Endothelial cell (in vitro differentiated cells): ENCODE results near the gene AMY2A. TPM values are rescaled to one million over a fixed set of nuclear protein-coding genes. Genes with fewer than 3 reads are reported as not detected.
"Not testable (repeated sequence)": the region's sequence is repeated elsewhere in the genome, so short reads cannot be mapped to it uniquely, and the experiment has no call there.

Source experiments
- DNase-seq: peaks from one replicate; pipeline ENCODE4 v3.0.0; 2021; ENCODE audit warnings: low spot score
- H3K27ac Mint-ChIP-seq: one replicate; pipeline ENCODE4 v1.8.0; 2021; ENCODE audit warnings: mixed read lengths, inconsistent platforms; ENCODE audit not compliant: unreplicated experiment
- H3K27me3 Mint-ChIP-seq: one replicate; pipeline ENCODE4 v1.8.0; 2021; ENCODE audit warnings: mild to moderate bottlenecking, moderate library complexity, mixed read lengths, inconsistent platforms; ENCODE audit not compliant: unreplicated experiment
- H3K36me3 Mint-ChIP-seq: one replicate; pipeline ENCODE4 v1.8.0; 2021; ENCODE audit warnings: mild to moderate bottlenecking, low read depth, mixed read lengths, inconsistent platforms; ENCODE audit not compliant: unreplicated experiment
- H3K4me1 Mint-ChIP-seq: one replicate; pipeline ENCODE4 v1.8.0; 2021; ENCODE audit warnings: mild to moderate bottlenecking, mixed read lengths, inconsistent platforms; ENCODE audit not compliant: unreplicated experiment
- H3K4me3 Mint-ChIP-seq: one replicate; pipeline ENCODE4 v1.8.0; 2021; ENCODE audit warnings: mild to moderate bottlenecking, mixed read lengths, inconsistent platforms; ENCODE audit not compliant: unreplicated experiment
- H3K9me3 Mint-ChIP-seq: one replicate; pipeline ENCODE4 v1.8.0; 2021; ENCODE audit warnings: mixed read lengths, inconsistent platforms; ENCODE audit not compliant: unreplicated experiment
- long read RNA-seq: library from polyadenylated mRNA; unstranded; transcript quantifications from one replicate; pipeline ENCODE4 v2.0.0, GENCODE V29; 2020; ENCODE audit not compliant: unreplicated experiment
- total RNA-seq: library from RNA; stranded (reverse); fragmentation: NEBNext Ultra II Directional; extraction: Animal tissue kit (Norgen Biotek cat#: 25700); gene quantifications from one replicate; pipeline ENCODE4 v1.2.1, GENCODE V29; 2021; ENCODE audit not compliant: unreplicated experiment
- TF ChIP-seq, protein P1 (sequence below): fragments of 200-600 bp; sonication (generic); IDR thresholded peaks from one replicate; pipeline ENCODE4 v1.5.0; 2021; ENCODE audit warnings: antibody characterized with exemption; ENCODE audit not compliant: unreplicated experiment

AMY2A gene
- total RNA-seq = not detected
- long read RNA-seq = 0 reads

DNA sequence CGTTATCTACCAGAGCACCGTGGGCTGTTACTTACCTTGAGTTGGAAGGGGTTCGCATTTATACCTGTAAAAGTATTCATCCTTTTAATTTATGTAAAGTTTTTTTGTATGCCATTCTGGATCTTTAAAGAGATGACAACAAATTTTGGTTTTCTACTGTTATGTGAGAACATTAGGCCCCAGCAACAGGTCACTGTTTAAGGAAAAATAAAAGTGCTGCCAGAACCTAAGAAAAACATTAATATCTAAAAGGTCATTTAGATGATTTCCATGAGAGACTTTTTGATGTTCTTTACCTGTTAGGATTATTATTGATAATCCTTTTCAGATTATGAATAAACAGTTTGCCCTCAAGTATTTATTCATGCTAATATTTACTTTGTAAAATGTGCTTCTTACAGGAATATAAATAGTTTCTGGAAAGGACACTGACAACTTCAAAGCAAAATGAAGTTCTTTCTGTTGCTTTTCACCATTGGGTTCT lies at the start of gene AMY2A:
Gene AMY2A, plus strand, starts transcription at position 434 of the 484 bp plus-strand sequence. Its CDS starts 14 bp downstream, at position 448.
- not testable (repeated sequence) for H3K27me3 Mint-ChIP-seq, DNase-seq, H3K9me3 Mint-ChIP-seq, H3K4me3 Mint-ChIP-seq, H3K27ac Mint-ChIP-seq, H3K4me1 Mint-ChIP-seq, H3K36me3 Mint-ChIP-seq

DNA sequence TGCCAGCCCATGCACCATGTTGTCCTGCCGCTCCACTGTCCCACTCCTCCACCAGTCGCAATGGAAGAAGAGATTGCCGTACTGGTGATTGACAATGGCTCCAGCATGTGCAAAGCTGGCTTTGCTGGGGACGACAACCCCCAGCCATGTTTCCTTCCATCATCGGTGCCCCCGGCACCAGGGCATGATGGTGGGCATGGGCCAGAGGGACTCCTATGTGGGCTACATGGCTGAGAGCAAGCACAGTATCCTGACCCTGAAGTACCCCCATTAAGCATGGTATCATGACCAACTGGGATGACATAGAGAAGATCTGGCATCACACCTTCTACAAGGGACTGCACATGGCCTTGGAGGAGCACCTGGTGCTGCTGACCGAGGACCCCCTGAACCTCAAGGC lies 47.7 kb upstream of the AMY2A start:
- no peaks in the 10 kb centered on the region for H3K4me1 Mint-ChIP-seq
- peaks cover 1% of the 10 kb centered on the region for H3K27me3 Mint-ChIP-seq
- DNase-seq = no peak
- TF ChIP-seq, protein P1, sequence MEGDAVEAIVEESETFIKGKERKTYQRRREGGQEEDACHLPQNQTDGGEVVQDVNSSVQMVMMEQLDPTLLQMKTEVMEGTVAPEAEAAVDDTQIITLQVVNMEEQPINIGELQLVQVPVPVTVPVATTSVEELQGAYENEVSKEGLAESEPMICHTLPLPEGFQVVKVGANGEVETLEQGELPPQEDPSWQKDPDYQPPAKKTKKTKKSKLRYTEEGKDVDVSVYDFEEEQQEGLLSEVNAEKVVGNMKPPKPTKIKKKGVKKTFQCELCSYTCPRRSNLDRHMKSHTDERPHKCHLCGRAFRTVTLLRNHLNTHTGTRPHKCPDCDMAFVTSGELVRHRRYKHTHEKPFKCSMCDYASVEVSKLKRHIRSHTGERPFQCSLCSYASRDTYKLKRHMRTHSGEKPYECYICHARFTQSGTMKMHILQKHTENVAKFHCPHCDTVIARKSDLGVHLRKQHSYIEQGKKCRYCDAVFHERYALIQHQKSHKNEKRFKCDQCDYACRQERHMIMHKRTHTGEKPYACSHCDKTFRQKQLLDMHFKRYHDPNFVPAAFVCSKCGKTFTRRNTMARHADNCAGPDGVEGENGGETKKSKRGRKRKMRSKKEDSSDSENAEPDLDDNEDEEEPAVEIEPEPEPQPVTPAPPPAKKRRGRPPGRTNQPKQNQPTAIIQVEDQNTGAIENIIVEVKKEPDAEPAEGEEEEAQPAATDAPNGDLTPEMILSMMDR = no peak
- H3K36me3 Mint-ChIP-seq = no peaks in the 10 kb centered on the region
- H3K4me3 Mint-ChIP-seq = no peak overlapping the region
- no peak overlapping the region for H3K27ac Mint-ChIP-seq
- H3K9me3 Mint-ChIP-seq = no peaks in the 10 kb centered on the region

DNA sequence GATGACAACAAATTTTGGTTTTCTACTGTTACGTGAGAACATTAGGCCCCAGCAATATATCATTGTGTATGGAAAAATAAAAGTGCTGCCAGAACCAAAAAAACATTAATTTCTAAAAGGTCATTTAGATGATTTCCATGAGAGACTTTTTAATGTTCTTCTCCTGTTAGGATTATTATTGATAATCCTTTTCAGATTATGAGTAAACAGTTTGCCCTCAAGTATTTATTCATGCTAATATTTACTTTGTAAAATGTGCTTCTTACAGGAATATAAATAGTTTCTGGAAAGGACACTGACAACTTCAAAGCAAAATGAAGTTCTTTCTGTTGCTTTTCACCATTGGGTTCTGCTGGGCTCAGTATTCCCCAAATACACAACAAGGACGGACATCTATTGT lies 45.9 kb upstream of the AMY2A start, which contains the start of gene AMY2B:
Gene AMY2B, plus strand, starts transcription at position 301 of the 400 bp plus-strand sequence. Its CDS starts 14 bp downstream, at position 315.
- not testable (repeated sequence) for DNase-seq, H3K36me3 Mint-ChIP-seq, H3K4me1 Mint-ChIP-seq, H3K27ac Mint-ChIP-seq, H3K27me3 Mint-ChIP-seq, H3K9me3 Mint-ChIP-seq, H3K4me3 Mint-ChIP-seq

DNA sequence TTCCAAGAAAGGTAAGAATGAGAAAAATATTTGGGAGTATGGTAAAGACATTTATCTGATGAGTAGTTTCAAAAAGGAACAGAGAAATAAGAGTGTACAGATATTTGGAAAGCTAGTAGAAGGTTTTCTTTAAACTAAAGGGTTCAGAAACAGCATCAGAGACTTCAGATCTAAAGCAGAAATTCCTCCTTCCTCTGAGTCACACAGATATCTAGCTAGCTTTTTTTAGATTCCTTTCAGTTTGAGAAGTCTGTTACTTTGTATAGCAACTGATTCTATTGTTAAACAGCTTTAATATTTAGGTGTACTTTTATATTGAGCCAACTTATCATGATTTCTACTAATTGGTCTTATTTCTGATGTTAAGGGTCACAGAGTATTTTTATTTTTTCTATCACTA lies 41.2 kb upstream of the AMY2A start:
- Mint-ChIP-seq H3K27me3 (no peaks in the 10 kb centered on the region), H3K4me1 (no peaks in the 10 kb centered on the region), H3K9me3 (no peaks in the 10 kb centered on the region), H3K27ac (no peak overlapping the region), H3K4me3 (no peak overlapping the region), H3K36me3 (no peaks in the 10 kb centered on the region)
- no peak for DNase-seq
- TF ChIP-seq, protein P1 = no peak

DNA sequence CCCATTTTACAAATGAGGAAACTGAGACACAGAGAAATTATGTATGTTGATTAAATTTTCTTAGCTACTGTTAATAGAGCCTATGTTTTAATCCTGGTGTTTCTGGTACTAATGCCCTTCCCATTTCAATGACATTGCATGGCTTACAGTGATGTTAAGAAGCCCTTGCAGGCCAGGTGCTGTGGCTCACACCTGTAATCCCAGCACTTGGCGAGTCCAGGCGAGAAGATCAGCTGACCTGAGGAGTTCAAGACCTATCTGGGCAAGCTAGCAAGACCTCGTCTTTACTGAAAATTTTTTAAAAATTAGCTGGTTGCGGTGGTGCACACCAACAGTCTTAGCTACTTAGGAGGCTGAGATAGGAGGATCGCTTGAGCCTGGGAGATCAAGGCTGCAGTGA lies 40.4 kb upstream of the AMY2A start:
- H3K4me1 Mint-ChIP-seq, H3K36me3 Mint-ChIP-seq: not testable (repeated sequence)

DNA sequence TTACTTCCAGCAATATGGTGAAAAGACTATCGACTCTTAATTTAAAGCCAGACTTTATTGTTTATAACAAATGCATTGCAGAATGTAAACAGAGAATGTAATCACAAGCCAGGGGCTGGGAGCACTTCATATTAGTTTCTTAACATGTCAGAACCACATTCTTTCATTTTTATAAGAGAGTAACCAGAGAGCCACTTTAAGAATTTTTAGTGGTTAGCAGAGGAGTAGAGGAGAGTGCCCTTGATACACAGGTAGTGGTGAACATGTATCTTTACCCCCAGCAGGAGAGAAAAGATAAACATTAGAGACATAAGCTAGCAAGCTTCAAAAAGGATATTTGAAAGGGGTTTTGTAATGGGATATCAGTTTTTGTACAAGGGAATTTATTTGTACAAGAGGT lies 34.8 kb upstream of the AMY2A start:
- TF ChIP-seq, protein P1 = no peak
- no peaks in the 10 kb centered on the region for H3K9me3 Mint-ChIP-seq
- no peaks in the 10 kb centered on the region for H3K4me1 Mint-ChIP-seq
- H3K36me3 Mint-ChIP-seq = no peaks in the 10 kb centered on the region
- no peaks in the 10 kb centered on the region for H3K27me3 Mint-ChIP-seq
- no peak overlapping the region for H3K27ac Mint-ChIP-seq
- no peak for DNase-seq
- no peak overlapping the region for H3K4me3 Mint-ChIP-seq

More for the DNA sequence above, 40.4 kb upstream of the AMY2A start:
- H3K4me3 Mint-ChIP-seq, H3K27me3 Mint-ChIP-seq, H3K9me3 Mint-ChIP-seq, DNase-seq, H3K27ac Mint-ChIP-seq: not testable (repeated sequence)
